HepG2 (cell line): ENCODE measurements around the gene OR10X1. TPM values are rescaled to one million over a fixed set of nuclear protein-coding genes. Genes with fewer than 3 reads are reported as not detected.

Source experiments
- ATAC-seq: fragments of 200-7000 bp; cut with Tn5 transposase; 3 replicates; pipeline ENCODE4 v1.9.1; 2020; ENCODE audit warnings: mild to moderate bottlenecking, moderate library complexity
- BruUV-seq: library from RNA; stranded (reverse); fragments of 400-500 nt; replicated peaks from 2 replicates; lab custom pipeline; 2021; lab: Mats Ljungman, UMichigan
- CTCF ChIA-PET: fragments of 300-600 bp; formaldehyde crosslinking; extraction: SDS; loops from one replicate; lab custom pipeline; 2021; ENCODE audit warnings: low total read pairs, inconsistent platforms, low intra/inter-chr PET ratio; lab: Yijun Ruan, JAX
- POLR2A ChIA-PET: fragments of 350-600 bp; sonication (Branson Sonifier 250); formaldehyde crosslinking; loops from one replicate; lab custom pipeline; 2020; ENCODE audit warnings: antibody characterized with exemption, inconsistent platforms; lab: Yijun Ruan, JAX
- DNase-seq: peaks from one replicate; pipeline ENCODE4 v3.0.0-alpha.2; 2015; ENCODE audit warnings: low spot score
- FAIRE-seq: peaks from 3 replicates; lab custom pipeline; 2011; peaks lifted over from hg19 to GRCh38; lab: Jason Lieb, UNC
- H2AFZ ChIP-seq: one replicate; pipeline ENCODE4 v1.6.1; 2011; ENCODE audit warnings: low read length, inconsistent platforms
- H3K27ac ChIP-seq: fragments of 300-600 bp; 3 replicates; pipeline ENCODE4 v1.8.0; 2011; ENCODE audit warnings: mixed run types, mild to moderate bottlenecking, mixed read lengths, low read length, inconsistent platforms; ENCODE audit not compliant: insufficient read depth; ENCODE audit errors: extremely low read length
- H3K27me3 ChIP-seq, 2 experiments: fragments of 200-600 bp in 1 of 2; 2 replicates in 1 of 2; 3 replicates in 1 of 2; pipeline versions ENCODE4 v1.6.0 to v1.8.0; 2011; ENCODE audit warnings: low read length in 2 of 2, mild to moderate bottlenecking in 2 of 2, moderate library complexity in 2 of 2, inconsistent platforms in 1 of 2; ENCODE audit not compliant: insufficient read depth in 2 of 2, control insufficient read depth in 1 of 2
- H3K36me3 ChIP-seq, 2 experiments: fragments of 200-600 bp in 1 of 2; replicated peaks in 1 of 2; 2 replicates in 1 of 2; 3 replicates in 1 of 2; pipeline versions ENCODE4 v1.5.1 to v1.8.0; 2011; ENCODE audit warnings: low read length in 2 of 2, inconsistent platforms in 1 of 2; ENCODE audit not compliant: insufficient read depth in 2 of 2, control insufficient read depth in 1 of 2
- H3K4me1 ChIP-seq: 2 replicates; pipeline ENCODE4 v1.5.1; 2012; ENCODE audit warnings: low read length, inconsistent platforms; ENCODE audit not compliant: insufficient read depth
- H3K4me2 ChIP-seq: 2 replicates; pipeline ENCODE4 v1.6.0; 2011; ENCODE audit warnings: low read depth, low read length, inconsistent platforms
- H3K4me3 ChIP-seq, 3 experiments: fragments of 200-600 bp in 1 of 3; sonication (generic), shearing (Covaris generic) in 1 of 3; replicated peaks in 1 of 3; 2 replicates each; pipeline ENCODE4 v1.5.1; 2011 to 2016; ENCODE audit warnings: low read length in 3 of 3, inconsistent platforms in 2 of 3, low read depth in 2 of 3, mild to moderate bottlenecking in 2 of 3, control low read depth in 1 of 3, mixed read lengths in 1 of 3; ENCODE audit not compliant: insufficient read depth in 1 of 3
- H3K79me2 ChIP-seq: one replicate; pipeline ENCODE4 v1.6.1; 2011; ENCODE audit warnings: low read length, inconsistent platforms; ENCODE audit not compliant: insufficient read depth
- H3K9ac ChIP-seq: 2 replicates; pipeline ENCODE4 v1.6.0; 2011; ENCODE audit warnings: mild to moderate bottlenecking, low read depth, low read length, inconsistent platforms; ENCODE audit not compliant: insufficient read depth
- H3K9me3 ChIP-seq: 2 replicates; pipeline ENCODE4 v1.5.1; 2012; ENCODE audit warnings: mild to moderate bottlenecking, low read length
- H4K20me1 ChIP-seq: 2 replicates; pipeline ENCODE4 v1.6.0; 2011; ENCODE audit warnings: inconsistent platforms, mild to moderate bottlenecking, low read length, moderate library complexity; ENCODE audit not compliant: insufficient read depth
- ETV5 ChIP-seq: IDR thresholded peaks from 2 replicates; pipeline ENCODE4 v1.6.1; 2018; ENCODE audit warnings: missing biosample characterization, missing genetic modification reagents, inconsistent platforms, borderline replicate concordance
- ETV6 ChIP-seq: sonication (generic); formaldehyde crosslinking; conservative IDR thresholded peaks from 2 replicates; pipeline ENCODE4 v1.4.0; 2020; ENCODE audit warnings: missing genetic modification reagents
- FOXP4 ChIP-seq: sonication (generic); formaldehyde crosslinking; IDR thresholded peaks from 2 replicates; pipeline ENCODE4 v1.4.0; 2020; ENCODE audit warnings: missing genetic modification reagents
- GPBP1L1 ChIP-seq: sonication (generic); formaldehyde crosslinking; IDR thresholded peaks from 2 replicates; pipeline ENCODE4 v1.5.0; 2020; ENCODE audit warnings: mild to moderate bottlenecking, missing genetic modification reagents
- HIC2 ChIP-seq: sonication (generic); formaldehyde crosslinking; IDR thresholded peaks from 2 replicates; pipeline ENCODE4 v1.9.0; 2022; ENCODE audit warnings: low read depth, missing genetic modification reagents
- HOXD1 ChIP-seq: sonication (generic); formaldehyde crosslinking; IDR thresholded peaks from 2 replicates; pipeline ENCODE4 v1.5.0; 2020; ENCODE audit warnings: missing genetic modification reagents
- MTF1 ChIP-seq: sonication (generic); formaldehyde crosslinking; IDR thresholded peaks from 2 replicates; pipeline ENCODE4 v1.5.0; 2020; ENCODE audit warnings: missing genetic modification reagents
- PBX2 ChIP-seq: IDR thresholded peaks from 2 replicates; pipeline ENCODE4 v1.6.1; 2016; ENCODE audit warnings: control low read depth
- ZFP36L1 ChIP-seq: sonication (generic); formaldehyde crosslinking; IDR thresholded peaks from 2 replicates; pipeline ENCODE4 v1.8.0; 2022; ENCODE audit warnings: mild to moderate bottlenecking, missing genetic modification reagents, moderate library complexity
- ZNF230 ChIP-seq: sonication (generic); formaldehyde crosslinking; IDR thresholded peaks from 2 replicates; pipeline ENCODE4 v1.4.0; 2020; ENCODE audit warnings: mild to moderate bottlenecking, missing genetic modification reagents
- ZNF253 ChIP-seq: sonication (generic); formaldehyde crosslinking; IDR thresholded peaks from 2 replicates; pipeline ENCODE4 v1.8.0; 2022; ENCODE audit warnings: mild to moderate bottlenecking, missing genetic modification reagents, borderline replicate concordance
- ZNF687 ChIP-seq: sonication (generic); formaldehyde crosslinking; IDR thresholded peaks from 2 replicates; pipeline ENCODE4 v1.5.1; 2020; ENCODE audit warnings: mild to moderate bottlenecking, missing genetic modification reagents, moderate library complexity
- WGBS: methylation state at CpG from one replicate; pipeline ENCODE4 v1.1.6; 2017; ENCODE audit warnings: low lambda C conversion rate; 5-methylcytosine and 5-hydroxymethylcytosine counted together
- in situ Hi-C: cut with HindIII; loops from 2 replicates; pipeline ENCODE4 v1.10.0; 2017; ENCODE audit warnings: low pct_unique_long_range_greater_than_20kb; ENCODE audit not compliant: extremely low pct_ligation_motif_present
- intact Hi-C: fragments of 100-400 bp; cut with micrococcal nuclease; formaldehyde crosslinking; loops from one replicate; pipeline ENCODE4 v1.10.0; 2022; ENCODE audit not compliant: unreplicated experiment
- polyA plus RNA-seq, 8 experiments: library from polyadenylated mRNA; depleted of rRNA in 3 of 8; stranded (reverse) in 7 of 8; unstranded in 1 of 8; fragments of >200 nt; fragmentation: Illumina TruSeq in 4 of 8; extraction: Trizol in 4 of 8; gene quantifications; 2 replicates each; pipeline versions ENCODE4 v1.2.1 to v1.2.3, GENCODE V29; 2011 to 2016; ENCODE audit warnings: low read depth in 4 of 8, missing spikeins in 1 of 8, mixed read lengths in 1 of 8; ENCODE audit not compliant: insufficient read depth in 1 of 8
- total RNA-seq, 5 experiments: library from RNA; depleted of rRNA; stranded (reverse); fragments of >200 nt; fragmentation: Illumina TruSeq; extraction: Trizol; gene quantifications; 2 replicates each; pipeline ENCODE4 v1.2.3, GENCODE V29; 2016; ENCODE audit warnings: low read depth in 1 of 5

The OR10X1 gene
- total and polyA plus RNA-seq, 2 of the 13 experiments (the other 11 are each of a cell fraction or from before 2014, with no cell fraction given): not detected

- FAIRE-seq (no peak), ATAC-seq (no peak)
- no peak for TF ChIP-seq ZNF230 (CRISPR knock-in tag)
- no peak for TF ChIP-seq GPBP1L1
- TF ChIP-seq ZNF253 (CRISPR knock-in tag): no peak
- no peak for TF ChIP-seq ZNF687
- TF ChIP-seq HIC2 (CRISPR knock-in tag): no peak
- TF ChIP-seq FOXP4 (CRISPR knock-in tag): no peak
- TF ChIP-seq MTF1 (CRISPR knock-in tag): no peak
- no peak for TF ChIP-seq PBX2 (CRISPR knock-in tag)
- TF ChIP-seq ETV5 (CRISPR knock-in tag): no peak
- TF ChIP-seq ZFP36L1 (CRISPR knock-in tag): no peak
- no peak for TF ChIP-seq HOXD1
- TF ChIP-seq ETV6 (CRISPR knock-in tag): no peak
Measured at GRCh38 chr1:158564608-158565007, 15.1 kb downstream of the OR10X1 start.

More at GRCh38 chr1:158564608-158565007, 15.1 kb downstream of the OR10X1 start:
- no peak overlapping the region for H3K9ac ChIP-seq
- WGBS: 13% methylated on average over 2 of the region's 2 CpGs
- no peak overlapping the region for H3K4me2 ChIP-seq
- ChIA-PET POLR2A (no interaction called here), CTCF (no interaction called here)
- H2AFZ ChIP-seq: no peak overlapping the region
- H4K20me1 ChIP-seq: no peaks in the 10 kb centered on the region
- no peaks in the 10 kb centered on the region for H3K79me2 ChIP-seq
- H3K9me3 ChIP-seq: peaks cover 48% of the 10 kb centered on the region
- in situ Hi-C loops (no loop called here), intact Hi-C loops (no loop called here)
- no peak overlapping the region for H3K27ac ChIP-seq
- DNase-seq: no peak
- no peaks in the 10 kb centered on the region for H3K36me3 ChIP-seq
- no TSS peak for BruUV-seq
- H3K4me1 ChIP-seq: no peaks in the 10 kb centered on the region
- no peaks in the 10 kb centered on the region for H3K27me3 ChIP-seq
- H3K4me3 ChIP-seq: no peak overlapping the region
